H1 (cell line): ENCODE results near the gene JMJD8. TPM values are rescaled to one million over a fixed set of nuclear protein-coding genes. Genes with fewer than 3 reads are reported as not detected.

Experiments used
- CTCF ChIA-PET: fragments of 300-600 bp; sonication (Branson Sonifier 250); formaldehyde crosslinking; loops from one replicate; lab custom pipeline; 2021; ENCODE audit not compliant: partially characterized antibody; lab: Charles Lee
- POLR2A ChIA-PET: fragments of 300-600 bp; sonication (Branson Sonifier 250); formaldehyde crosslinking; loops from one replicate; lab custom pipeline; 2021; ENCODE audit warnings: inconsistent platforms; ENCODE audit not compliant: partially characterized antibody; lab: Charles Lee
- DNase-seq, 2 experiments: peaks; one replicate each; pipeline versions ENCODE4 v3.0.0 to v3.0.0-alpha.2; 2010 to 2022; ENCODE audit warnings: low spot score in 2 of 2, low read depth in 1 of 2, mixed read lengths in 1 of 2
- FAIRE-seq: peaks from 2 replicates; lab custom pipeline; 2011; peaks lifted over from hg19 to GRCh38; lab: Jason Lieb, UNC
- H2AFZ ChIP-seq: 2 replicates; pipeline ENCODE4 v1.8.1; 2012; ENCODE audit warnings: low read length, inconsistent platforms
- H2AK5ac ChIP-seq: 2 replicates; pipeline ENCODE4 v1.6.1; 2013; ENCODE audit warnings: low read depth, low read length
- H2BK120ac ChIP-seq: replicated peaks from 2 replicates; pipeline ENCODE3; 2013; ENCODE audit warnings: low read depth, low read length, inconsistent platforms
- H2BK12ac ChIP-seq: 2 replicates; pipeline ENCODE4 v1.6.1; 2013; ENCODE audit warnings: low read depth, low read length
- H2BK15ac ChIP-seq: 2 replicates; pipeline ENCODE4 v1.6.1; 2013; ENCODE audit warnings: low read length
- H2BK20ac ChIP-seq: 2 replicates; pipeline ENCODE4 v1.6.1; 2013; ENCODE audit warnings: low read length
- H2BK5ac ChIP-seq: 2 replicates; pipeline ENCODE4 v1.6.1; 2013; ENCODE audit warnings: low read depth, low read length
- H3K14ac ChIP-seq: 2 replicates; pipeline ENCODE4 v1.6.1; 2013; ENCODE audit warnings: inconsistent platforms; ENCODE audit not compliant: insufficient read length
- H3K18ac ChIP-seq: 2 replicates; pipeline ENCODE4 v1.6.1; 2013; ENCODE audit warnings: low read length; ENCODE audit errors: extremely low read depth
- H3K23ac ChIP-seq: 2 replicates; pipeline ENCODE4 v1.6.1; 2013; ENCODE audit warnings: inconsistent platforms; ENCODE audit not compliant: insufficient read length
- H3K23me2 ChIP-seq: 2 replicates; pipeline ENCODE4 v1.6.1; 2013; ENCODE audit warnings: low read depth, low read length
- H3K27ac ChIP-seq: 2 replicates; pipeline ENCODE4 v1.6.1; 2011; ENCODE audit warnings: low read depth, low read length, inconsistent platforms
- H3K27me3 ChIP-seq, 4 experiments: replicated peaks in 1 of 4; 1 replicate in 1 of 4; 2 replicates in 3 of 4; pipeline versions ENCODE4 v1.6.1 to v1.8.1; 2011 to 2013; ENCODE audit warnings: low read length in 3 of 4, mild to moderate bottlenecking in 3 of 4, inconsistent platforms in 2 of 4, mixed read lengths in 2 of 4, moderate library complexity in 1 of 4; ENCODE audit not compliant: control insufficient read depth in 3 of 4, insufficient read depth in 3 of 4; ENCODE audit errors: extremely low read depth in 1 of 4
- H3K36me3 ChIP-seq, 4 experiments: 2 replicates each; pipeline versions ENCODE4 v1.6.1 to v1.8.1; 2011 to 2013; ENCODE audit warnings: mild to moderate bottlenecking in 4 of 4, low read length in 3 of 4, moderate library complexity in 2 of 4, control low read depth in 1 of 4, inconsistent platforms in 1 of 4; ENCODE audit not compliant: insufficient read depth in 4 of 4, control insufficient read depth in 2 of 4
- H3K4ac ChIP-seq: replicated peaks from 2 replicates; pipeline ENCODE3; 2013; ENCODE audit warnings: low read length, low read depth, mixed read lengths, inconsistent platforms; ENCODE audit not compliant: insufficient read length
- H3K4me1 ChIP-seq, 4 experiments: replicated peaks in 1 of 4; 1 replicate in 1 of 4; 2 replicates in 3 of 4; pipeline versions ENCODE4 v1.6.1 to v1.8.1; 2011 to 2013; ENCODE audit warnings: low read length in 3 of 4, inconsistent platforms in 2 of 4, mixed read lengths in 1 of 4; ENCODE audit not compliant: insufficient read depth in 4 of 4, control insufficient read depth in 3 of 4
- H3K4me2 ChIP-seq, 2 experiments: 2 replicates each; pipeline versions ENCODE4 v1.6.1 to v1.8.1; 2011 to 2013; ENCODE audit warnings: low read depth in 2 of 2, low read length in 2 of 2, control low read depth in 1 of 2, inconsistent platforms in 1 of 2, mild to moderate bottlenecking in 1 of 2; ENCODE audit not compliant: insufficient read depth in 1 of 2
- H3K4me3 ChIP-seq, 4 experiments: fragments of 200-600, 300-600 bp in 1 of 4; sonication (generic), shearing (Covaris generic), sonication (Bioruptor Twin) in 1 of 4; 2 replicates each; pipeline versions ENCODE4 v1.5.1 to v1.8.1; 2011 to 2016; ENCODE audit warnings: low read length in 4 of 4, low read depth in 3 of 4, control low read depth in 2 of 4, inconsistent platforms in 2 of 4, mild to moderate bottlenecking in 2 of 4, mixed read lengths in 1 of 4, moderate library complexity in 1 of 4; ENCODE audit not compliant: insufficient read depth in 2 of 4; ENCODE audit errors: extremely low read depth in 1 of 4
- H3K56ac ChIP-seq: replicated peaks from 2 replicates; pipeline ENCODE3; 2013; ENCODE audit warnings: low read depth, mild to moderate bottlenecking, mixed read lengths, low read length, inconsistent platforms; ENCODE audit not compliant: insufficient read length
- H3K79me1 ChIP-seq: 2 replicates; pipeline ENCODE4 v1.6.1; 2013; ENCODE audit warnings: low read depth, low read length, control low read depth
- H3K79me2 ChIP-seq, 2 experiments: 2 replicates each; pipeline versions ENCODE4 v1.6.1 to v1.8.1; 2012 to 2013; ENCODE audit warnings: low read length in 2 of 2, mild to moderate bottlenecking in 2 of 2, inconsistent platforms in 1 of 2; ENCODE audit not compliant: insufficient read depth in 2 of 2, control insufficient read depth in 1 of 2
- H3K9ac ChIP-seq, 4 experiments: replicated peaks in 1 of 4; 1 replicate in 1 of 4; 2 replicates in 3 of 4; pipeline versions ENCODE4 v1.6.1 to v1.8.1; 2011 to 2013; ENCODE audit warnings: low read depth in 3 of 4, low read length in 3 of 4, control low read depth in 2 of 4, mild to moderate bottlenecking in 2 of 4, moderate library complexity in 2 of 4, inconsistent platforms in 1 of 4; ENCODE audit errors: extremely low read depth in 1 of 4
- H3K9me3 ChIP-seq, 2 experiments: 2 replicates each; pipeline versions ENCODE4 v1.6.1 to v1.8.1; 2012 to 2013; ENCODE audit warnings: mild to moderate bottlenecking in 2 of 2, moderate library complexity in 2 of 2, control low read depth in 1 of 2, inconsistent platforms in 1 of 2, low read depth in 1 of 2, low read length in 1 of 2, mixed read lengths in 1 of 2; ENCODE audit not compliant: insufficient read depth in 2 of 2
- H4K20me1 ChIP-seq, 2 experiments: replicated peaks in 1 of 2; 2 replicates each; pipeline versions ENCODE3 to v1.8.1; 2011 to 2013; ENCODE audit warnings: inconsistent platforms in 2 of 2, low read length in 2 of 2, mild to moderate bottlenecking in 1 of 2; ENCODE audit not compliant: insufficient read depth in 2 of 2, control insufficient read depth in 1 of 2
- H4K5ac ChIP-seq: 2 replicates; pipeline ENCODE4 v1.6.1; 2013; ENCODE audit warnings: low read length, low read depth, mixed read lengths, inconsistent platforms; ENCODE audit not compliant: insufficient read length
- H4K8ac ChIP-seq: 2 replicates; pipeline ENCODE4 v1.8.0; 2013; ENCODE audit warnings: mild to moderate bottlenecking, moderate library complexity, low read length, inconsistent platforms; ENCODE audit not compliant: insufficient read depth; ENCODE audit errors: extremely low read depth
- H4K91ac ChIP-seq: replicated peaks from 2 replicates; pipeline ENCODE3; 2013; ENCODE audit warnings: low read length, mixed read lengths, inconsistent platforms; ENCODE audit not compliant: insufficient read length
- HDAC2 ChIP-seq, 2 experiments: fragments of 300-600 bp in 1 of 2; sonication (generic) in 1 of 2; IDR thresholded peaks; 2 replicates each; pipeline ENCODE4 v1.6.1; 2011 to 2012; ENCODE audit warnings: low read depth in 2 of 2, low read length in 2 of 2, mild to moderate bottlenecking in 2 of 2, moderate library complexity in 2 of 2, borderline replicate concordance in 1 of 2, inconsistent platforms in 1 of 2
- KDM1A ChIP-seq: fragments of 200-600, 300-600 bp; sonication (generic); IDR thresholded peaks from 2 replicates; pipeline ENCODE4 v1.7.1; 2016; ENCODE audit warnings: mild to moderate bottlenecking, low read length, borderline replicate concordance
- KDM4A ChIP-seq: IDR thresholded peaks from one replicate; pipeline ENCODE4 v1.7.1; 2012; ENCODE audit warnings: low read depth, mild to moderate bottlenecking, moderate library complexity, low read length, inconsistent platforms; ENCODE audit not compliant: severe bottlenecking
- MAX ChIP-seq: IDR thresholded peaks from 2 replicates; pipeline ENCODE4 v1.6.1; 2012; ENCODE audit warnings: inconsistent platforms
- NRF1 ChIP-seq: IDR thresholded peaks from 2 replicates; pipeline ENCODE4 v1.6.1; 2011; ENCODE audit warnings: mild to moderate bottlenecking, low read depth, low read length, improper control_type of control experiment
- POLR2AphosphoS5 ChIP-seq: IDR thresholded peaks from 2 replicates; pipeline ENCODE4 v1.6.1; 2011; ENCODE audit warnings: low read depth, low read length
- SIX5 ChIP-seq: IDR thresholded peaks from 2 replicates; pipeline ENCODE4 v1.6.1; 2011; ENCODE audit warnings: mild to moderate bottlenecking, low read depth, low read length
- SUZ12 ChIP-seq: fragments of 200-600 bp; sonication (generic); IDR thresholded peaks from 2 replicates; pipeline ENCODE4 v1.6.1; 2012; ENCODE audit warnings: mild to moderate bottlenecking, inconsistent platforms, low read length, moderate library complexity, mixed read lengths
- TCF12 ChIP-seq: IDR thresholded peaks from 2 replicates; pipeline ENCODE4 v1.6.1; 2011; ENCODE audit warnings: low read depth, mild to moderate bottlenecking, low read length
- TEAD4 ChIP-seq: IDR thresholded peaks from 2 replicates; pipeline ENCODE4 v1.6.1; 2012; ENCODE audit warnings: low read depth, low read length, inconsistent platforms, mixed read lengths
- ZNF274 ChIP-seq: IDR thresholded peaks from 2 replicates; pipeline ENCODE4 v1.7.0; 2012; ENCODE audit warnings: low read length, borderline replicate concordance; ENCODE audit errors: extremely low read depth
- WGBS, 2 experiments: shearing (Covaris generic) in 1 of 2; methylation state at CpG; one replicate each; pipeline versions ENCODE4 v1.1.6 to v1.1.7; 2013 to 2015; ENCODE audit warnings: low lambda C conversion rate in 2 of 2, mixed read lengths in 2 of 2, inconsistent platforms in 1 of 2, low coverage in 1 of 2, missing lambda C conversion rate in 1 of 2; ENCODE audit not compliant: insufficient replicate concordance in 2 of 2, insufficient coverage in 1 of 2, insufficient read length in 1 of 2; ENCODE audit errors: extremely low coverage in 1 of 2, missing lambda C conversion rate in 1 of 2; 5-methylcytosine and 5-hydroxymethylcytosine counted together
- polyA plus RNA-seq, 7 experiments: library from polyadenylated mRNA; depleted of rRNA in 3 of 7; stranded (reverse) in 5 of 7; unstranded in 2 of 7; fragments of >200 nt in 5 of 7; fragments of 200-250 nt in 2 of 7; gene quantifications; 1 replicate in 5 of 7; 2 replicates in 1 of 7; 4 replicates in 1 of 7; pipeline versions ENCODE4 v1.2.1 to v1.2.3, GENCODE V29; 2011 to 2013; ENCODE audit warnings: missing spikeins in 2 of 7, mixed read lengths in 2 of 7
- total RNA-seq: library from RNA; stranded (reverse); fragmentation: NEBNext Ultra II Directional; extraction: Animal tissue kit (Norgen Biotek cat#: 25700); gene quantifications from 2 replicates; pipeline ENCODE4 v1.2.1, GENCODE V29; 2021

The JMJD8 gene
- total and polyA plus RNA-seq, 2 of the 8 experiments (the other 6 are each of a cell fraction or from before 2014, with no cell fraction given): 46.4 to 87.4 TPM

GRCh38 chr16:695355-696089, 11.4 kb upstream of the JMJD8 start:
- peak overlapping the region; percentile 87 to 88 for H3K4me2 ChIP-seq
- H3K27me3 ChIP-seq: peaks cover 8 to 76% (median 53%) of the 10 kb centered on the region in 4 experiments
- 4% methylated on average over 67 of the region's 71 CpGs; no CpG with 5 or more reads in 1 of the 2 experiments for WGBS, 2 experiments
- ChIA-PET POLR2A (interaction anchor here (0.6 to 4.6 kb wide), 19 partner anchors 8 to 126 kb away, joined by 3 to 48 read pairs (median 4); partner anchors contain the start of genes ANTKMT, CCDC78, JMJD8 and METRN), CTCF (interaction anchor here (0.6 to 2.3 kb wide), 6 partner anchors 9 to 27 kb away, joined by 3 to 15 read pairs (median 4); no protein-coding TSS in a partner anchor)
- no peaks in the 10 kb centered on the region for H3K79me2 ChIP-seq
- H3K56ac ChIP-seq: peak overlapping the region; percentile 25
- no peaks in the 10 kb centered on the region for H3K9me3 ChIP-seq
- no peak overlapping the region for H2BK120ac ChIP-seq
- peaks cover 8% of the 10 kb centered on the region; the same call in 1 of the 2 replicates for H3K23me2 ChIP-seq
- H3K79me1 ChIP-seq: no peaks in the 10 kb centered on the region
- H3K4me1 ChIP-seq: peaks cover 0 to 13% (median 9%) of the 10 kb centered on the region in 4 experiments; a peak in 4 of 7 replicates
- peak overlapping the region; percentile 95 for H4K8ac ChIP-seq
- DNase-seq (peak in 1 of 2 experiments; percentile 77), FAIRE-seq (no peak)
- peak overlapping the region; percentile 45; the same call in 1 of the 2 replicates for H2BK12ac ChIP-seq
- peak overlapping the region; percentile 91 for H3K4ac ChIP-seq
- no peak overlapping the region for H2BK5ac ChIP-seq
- H3K14ac ChIP-seq: no peak overlapping the region
- no peak overlapping the region for H2AK5ac ChIP-seq
- peaks cover 0 to 13% of the 10 kb centered on the region in 2 experiments for H4K20me1 ChIP-seq
- H3K9ac ChIP-seq: peak overlapping the region in 1 of 4 experiments; percentile 20; a peak in 3 of 7 replicates
- H3K18ac ChIP-seq: peak overlapping the region; percentile 76
- no peaks in the 10 kb centered on the region for H3K36me3 ChIP-seq
- no peak overlapping the region for H3K23ac ChIP-seq
- H2BK15ac ChIP-seq: no peak overlapping the region; the same call in 1 of the 2 replicates
- no peak overlapping the region for H2BK20ac ChIP-seq
- H4K5ac ChIP-seq: peak overlapping the region; percentile 86
- H2AFZ ChIP-seq: peak overlapping the region; percentile 87; the same call in 1 of the 2 replicates
- H4K91ac ChIP-seq: peak overlapping the region; percentile 95
- no peak overlapping the region for H3K27ac ChIP-seq
- H3K4me3 ChIP-seq: peak overlapping the region; percentile 47 to 73 (median 52)
- TF ChIP-seq SIX5 (no peak), KDM1A (no peak), ZNF274 (no peak), KDM4A (peak; percentile 94), POLR2AphosphoS5 (no peak; the same call in 1 of the 2 replicates), TCF12 (no peak), HDAC2 (IDR thresholded peaks at IDR 0.05; ENCODE audit: borderline replicate concordance in 1 of 2, low read depth in 2 of 2, low read length in 2 of 2) (0 out of 4 replicates have a peak, but pooled peaks of 1 of the 2 experiments have one; percentile 89), MAX (peak; percentile 96), TEAD4 (no peak), SUZ12 (no peak; the same call in 1 of the 2 replicates), NRF1 (no peak)
